Skeletal muscle satellite cell (primary cell): Measurements from ENCODE around the gene FDPS. TPM values are rescaled to one million over a fixed set of nuclear protein-coding genes. Genes with fewer than 3 reads are reported as not detected.
"Not testable (repeated sequence)": the region's sequence is repeated elsewhere in the genome, so short reads cannot be mapped to it uniquely, and the experiment has no call there.

ENCODE experiments used
- H3K27me3 ChIP-seq: 2 replicates; pipeline ENCODE4 v1.7.0; 2013; ENCODE audit warnings: low read length; ENCODE audit not compliant: control insufficient read depth, insufficient read depth
- H3K36me3 ChIP-seq: 2 replicates; pipeline ENCODE4 v1.7.0; 2013; ENCODE audit warnings: mild to moderate bottlenecking, control low read depth, low read length; ENCODE audit not compliant: insufficient read depth
- H3K4me1 ChIP-seq: 2 replicates; pipeline ENCODE4 v1.7.0; 2013; ENCODE audit warnings: low read length; ENCODE audit not compliant: control insufficient read depth, insufficient read depth
- H3K4me2 ChIP-seq: 2 replicates; pipeline ENCODE4 v1.7.0; 2013; ENCODE audit warnings: mild to moderate bottlenecking, low read length
- H3K4me3 ChIP-seq: 2 replicates; pipeline ENCODE4 v1.7.0; 2013; ENCODE audit warnings: low read length
- H3K9ac ChIP-seq: 2 replicates; pipeline ENCODE4 v1.7.0; 2013; ENCODE audit warnings: mild to moderate bottlenecking, low read depth, low read length, moderate library complexity
- H3K9me3 ChIP-seq: replicated peaks from 2 replicates; pipeline ENCODE4 v1.7.0; 2013; ENCODE audit warnings: mild to moderate bottlenecking, control low read depth, low read length
- small RNA-seq: library from RNA; depleted of rRNA; stranded (forward); fragments of <200 nt; gene quantifications from one replicate; pipeline ENCODE3, GENCODE V24; 2012

Gene FDPS

GRCh38 chr1:155328856-155329255 is 20.2 kb downstream of the FDPS start:
- not testable (repeated sequence) for H3K4me2 ChIP-seq, H3K4me3 ChIP-seq, H3K27me3 ChIP-seq, H3K4me1 ChIP-seq, H3K9me3 ChIP-seq, H3K9ac ChIP-seq
- H3K36me3 ChIP-seq = peaks cover 46% of the 10 kb centered on the region

DNA sequence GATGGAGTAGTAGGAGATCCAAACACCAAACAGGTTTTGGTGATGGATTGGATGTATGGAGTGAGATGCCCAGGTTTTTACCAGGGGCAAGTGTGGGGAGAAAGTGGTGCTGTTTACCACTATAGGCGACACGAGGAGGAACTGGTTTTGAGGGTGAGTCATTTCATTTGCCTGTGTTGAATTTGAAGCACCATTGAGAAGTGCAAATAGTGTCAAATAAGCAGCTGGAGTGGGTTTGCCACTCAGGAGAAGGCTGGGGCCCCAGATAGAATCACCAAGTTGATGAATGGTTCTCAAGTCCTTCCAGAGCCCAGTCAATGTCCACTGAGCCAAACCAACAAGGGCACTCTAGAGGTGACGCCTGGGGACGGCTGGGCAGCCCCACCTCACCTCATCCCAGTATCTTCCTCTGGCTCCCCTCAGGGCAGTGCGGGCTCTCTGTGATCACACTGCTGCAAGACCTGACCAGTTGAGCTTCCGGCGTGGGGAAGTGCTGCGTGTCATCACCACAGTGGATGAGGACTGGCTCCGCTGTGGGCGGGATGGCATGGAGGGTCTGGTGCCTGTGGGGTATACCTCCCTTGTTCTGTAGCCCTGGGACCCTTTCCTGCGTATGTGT is 21.4 kb downstream of the FDPS start:
- Histone ChIP-seq H3K27me3 (no peaks in the 10 kb centered on the region), H3K9ac (no peak overlapping the region), H3K4me1 (peaks cover 8% of the 10 kb centered on the region), H3K4me3 (no peak overlapping the region), H3K4me2 (no peak overlapping the region), H3K9me3 (no peaks in the 10 kb centered on the region), H3K36me3 (peaks cover 51% of the 10 kb centered on the region)

- H3K4me3 ChIP-seq = no peak overlapping the region
- no peaks in the 10 kb centered on the region for H3K27me3 ChIP-seq
- H3K4me1 ChIP-seq = no peaks in the 10 kb centered on the region
- no peaks in the 10 kb centered on the region for H3K9me3 ChIP-seq
- H3K36me3 ChIP-seq = peaks cover 67% of the 10 kb centered on the region
- no peak overlapping the region for H3K4me2 ChIP-seq
- no peak overlapping the region for H3K9ac ChIP-seq
Observed at GRCh38 chr1:155334962-155335361, 26.3 kb downstream of the FDPS start.

DNA sequence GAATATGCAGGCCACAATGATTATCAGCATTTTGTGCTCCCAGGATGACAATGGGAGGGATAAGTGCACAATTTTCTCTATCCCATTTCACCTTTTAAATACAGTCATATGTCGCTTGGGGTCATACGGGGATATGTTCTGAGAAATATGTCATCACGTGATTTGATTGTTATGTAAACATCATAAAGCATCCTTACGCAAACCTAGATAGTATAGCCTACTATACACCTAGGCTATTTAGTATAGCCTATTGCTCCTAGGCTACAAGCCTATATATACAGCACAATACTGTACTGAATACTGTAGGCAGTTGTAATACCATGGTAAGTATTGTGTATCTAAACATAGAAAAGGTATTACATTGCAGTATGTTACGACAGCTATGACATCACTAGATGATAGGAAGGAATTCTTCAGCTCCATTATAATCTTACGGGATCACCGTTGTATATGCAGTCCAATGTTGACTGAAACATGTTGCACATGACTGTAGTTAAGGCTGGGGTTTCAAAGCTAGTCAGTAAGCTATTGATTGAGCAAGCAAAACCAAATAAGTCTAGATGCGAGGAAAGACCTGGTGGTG is 30.9 kb downstream of the FDPS start:
- H3K36me3 ChIP-seq = peaks cover 79% of the 10 kb centered on the region
- H3K4me1 ChIP-seq = no peaks in the 10 kb centered on the region
- H3K4me2 ChIP-seq = no peak overlapping the region
- no peak overlapping the region for H3K4me3 ChIP-seq
- no peaks in the 10 kb centered on the region for H3K9me3 ChIP-seq
- no peaks in the 10 kb centered on the region for H3K27me3 ChIP-seq
- no peak overlapping the region for H3K9ac ChIP-seq

DNA sequence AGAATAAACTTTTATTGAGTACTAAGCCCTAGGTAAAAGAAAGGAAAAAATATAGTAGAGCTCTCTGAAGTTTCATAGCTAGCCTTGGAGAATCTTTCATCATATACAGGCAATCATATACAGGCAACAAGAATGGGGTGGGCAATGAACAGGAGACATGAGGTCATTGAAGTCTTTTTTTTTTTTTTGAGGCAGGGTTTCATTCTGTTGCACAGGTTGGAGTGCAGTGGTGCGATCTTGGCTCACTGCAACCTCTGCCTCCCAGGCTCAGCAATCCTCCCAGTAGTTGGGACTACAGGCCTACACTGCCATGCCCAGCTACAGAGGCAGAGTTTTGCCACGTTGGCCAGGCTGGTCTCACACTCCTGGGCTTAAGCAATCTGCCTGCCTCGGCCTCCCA is 34.2 kb downstream of the FDPS start:
- H3K4me2 ChIP-seq = no peak overlapping the region
- H3K36me3 ChIP-seq = peaks cover 63% of the 10 kb centered on the region
- H3K9ac ChIP-seq = no peak overlapping the region
- no peaks in the 10 kb centered on the region for H3K4me1 ChIP-seq
- H3K4me3 ChIP-seq = no peak overlapping the region
- H3K9me3 ChIP-seq = no peaks in the 10 kb centered on the region
- no peaks in the 10 kb centered on the region for H3K27me3 ChIP-seq

DNA sequence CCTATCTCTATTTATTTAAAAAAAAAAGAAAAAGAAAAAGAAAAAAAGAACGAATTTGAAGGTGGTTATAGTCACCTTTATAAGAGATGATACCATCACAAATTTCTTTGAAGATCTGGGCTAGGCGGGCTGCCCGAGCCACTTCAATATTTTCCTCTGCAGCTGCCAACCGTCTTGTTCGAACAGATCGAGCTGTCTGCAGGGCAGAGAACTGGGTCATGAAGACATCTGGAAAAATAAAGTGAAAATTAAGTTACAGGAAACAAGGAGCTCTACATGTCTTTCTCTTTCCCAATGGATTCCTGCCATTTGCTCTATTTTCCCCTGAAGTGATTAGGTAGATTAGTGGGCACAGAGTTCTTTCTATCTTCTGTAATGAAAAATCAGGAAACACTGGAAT is 44.0 kb downstream of the FDPS start:
- H3K4me3 ChIP-seq = no peak overlapping the region
- no peak overlapping the region for H3K4me2 ChIP-seq
- peaks cover 56% of the 10 kb centered on the region for H3K36me3 ChIP-seq

DNA sequence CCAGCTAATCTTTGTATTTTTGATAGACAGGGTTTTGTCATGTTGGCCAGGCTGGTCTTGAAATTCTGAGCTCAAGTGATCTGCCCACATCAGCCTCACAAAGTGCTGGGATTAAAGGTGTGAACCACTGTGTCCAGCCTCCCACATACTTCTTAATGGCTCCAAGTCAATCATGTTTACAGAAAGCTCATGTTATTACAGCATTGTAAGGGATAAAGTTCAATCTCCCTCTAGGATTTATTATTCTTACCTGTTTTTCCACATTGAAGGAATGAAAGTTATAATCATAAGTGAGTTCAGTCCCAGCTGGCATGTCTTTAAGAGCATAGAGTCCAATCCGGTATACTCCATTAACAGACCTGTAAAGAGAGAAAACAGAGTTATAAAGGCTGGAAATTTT is 51.4 kb downstream of the FDPS start:
- peaks cover 22% of the 10 kb centered on the region for H3K36me3 ChIP-seq
- H3K27me3 ChIP-seq = no peaks in the 10 kb centered on the region
- H3K9ac ChIP-seq = no peak overlapping the region
- H3K9me3 ChIP-seq = no peaks in the 10 kb centered on the region
- H3K4me3 ChIP-seq = no peak overlapping the region
- no peak overlapping the region for H3K4me2 ChIP-seq
- no peaks in the 10 kb centered on the region for H3K4me1 ChIP-seq

More for the DNA sequence above, 44.0 kb downstream of the FDPS start:
- no peaks in the 10 kb centered on the region for H3K4me1 ChIP-seq
- no peak overlapping the region for H3K9ac ChIP-seq
- no peaks in the 10 kb centered on the region for H3K27me3 ChIP-seq
- no peaks in the 10 kb centered on the region for H3K9me3 ChIP-seq

Small RNA genes within 50 kb of the gene (small RNA-seq; reads per million reads assigned to genes)
- gene RNU6-106P = not detected
